LNCaP clone FGC (cell line): ENCODE data around the gene LIN28B.
"Not testable (repeated sequence)": the region's sequence is repeated elsewhere in the genome, so short reads cannot be mapped to it uniquely, and the experiment has no call there.

Source experiments
- DNase-seq: peaks from one replicate; pipeline ENCODE4 v3.0.0-alpha.2; 2011; ENCODE audit warnings: low read depth
- H3K4me3 ChIP-seq: 2 replicates; pipeline ENCODE4 v1.5.1; 2011; ENCODE audit warnings: mild to moderate bottlenecking, low read depth, low read length, control low read depth
- TF ChIP-seq, protein P1 (sequence below): IDR thresholded peaks from 2 replicates; pipeline ENCODE4 v1.5.1; 2012; ENCODE audit warnings: mild to moderate bottlenecking; ENCODE audit not compliant: control insufficient read depth, insufficient read depth; ENCODE audit errors: extremely low read depth

LIN28B gene

DNA sequence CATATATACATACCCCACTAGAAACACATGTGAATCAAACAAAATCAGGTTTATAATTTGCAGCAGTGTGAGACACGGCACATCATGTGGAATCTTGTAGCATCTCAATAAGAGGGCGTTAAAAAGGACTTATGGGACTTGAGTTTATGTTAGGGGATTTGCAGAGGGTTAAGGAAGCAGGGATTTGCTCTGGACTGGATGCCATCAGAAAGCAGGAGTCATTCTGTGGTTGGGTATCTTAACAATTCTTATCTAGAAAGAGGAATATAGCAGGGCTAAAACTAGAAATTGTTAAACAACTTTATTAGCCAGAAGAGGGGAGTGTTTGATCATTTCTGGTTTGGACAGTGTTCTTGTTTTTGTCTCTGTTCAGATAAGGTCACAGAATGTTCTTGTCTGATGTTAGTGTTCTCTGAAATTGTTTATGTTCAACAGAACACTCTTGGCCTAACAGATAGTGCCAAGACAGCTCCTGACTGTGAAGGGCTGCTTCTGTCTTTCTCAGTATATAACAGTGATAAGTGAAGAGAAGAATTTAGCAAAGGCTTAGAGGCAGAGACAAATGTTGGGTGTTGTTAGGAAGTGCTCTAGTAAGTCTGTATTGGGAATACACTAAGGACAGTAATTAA is 39.2 kb downstream of the LIN28B start:
- TF ChIP-seq, protein P1, sequence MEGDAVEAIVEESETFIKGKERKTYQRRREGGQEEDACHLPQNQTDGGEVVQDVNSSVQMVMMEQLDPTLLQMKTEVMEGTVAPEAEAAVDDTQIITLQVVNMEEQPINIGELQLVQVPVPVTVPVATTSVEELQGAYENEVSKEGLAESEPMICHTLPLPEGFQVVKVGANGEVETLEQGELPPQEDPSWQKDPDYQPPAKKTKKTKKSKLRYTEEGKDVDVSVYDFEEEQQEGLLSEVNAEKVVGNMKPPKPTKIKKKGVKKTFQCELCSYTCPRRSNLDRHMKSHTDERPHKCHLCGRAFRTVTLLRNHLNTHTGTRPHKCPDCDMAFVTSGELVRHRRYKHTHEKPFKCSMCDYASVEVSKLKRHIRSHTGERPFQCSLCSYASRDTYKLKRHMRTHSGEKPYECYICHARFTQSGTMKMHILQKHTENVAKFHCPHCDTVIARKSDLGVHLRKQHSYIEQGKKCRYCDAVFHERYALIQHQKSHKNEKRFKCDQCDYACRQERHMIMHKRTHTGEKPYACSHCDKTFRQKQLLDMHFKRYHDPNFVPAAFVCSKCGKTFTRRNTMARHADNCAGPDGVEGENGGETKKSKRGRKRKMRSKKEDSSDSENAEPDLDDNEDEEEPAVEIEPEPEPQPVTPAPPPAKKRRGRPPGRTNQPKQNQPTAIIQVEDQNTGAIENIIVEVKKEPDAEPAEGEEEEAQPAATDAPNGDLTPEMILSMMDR: peak; percentile 44; the same call in 1 of the 2 replicates
- peak; percentile 61 for DNase-seq
- no peak overlapping the region for H3K4me3 ChIP-seq

DNA sequence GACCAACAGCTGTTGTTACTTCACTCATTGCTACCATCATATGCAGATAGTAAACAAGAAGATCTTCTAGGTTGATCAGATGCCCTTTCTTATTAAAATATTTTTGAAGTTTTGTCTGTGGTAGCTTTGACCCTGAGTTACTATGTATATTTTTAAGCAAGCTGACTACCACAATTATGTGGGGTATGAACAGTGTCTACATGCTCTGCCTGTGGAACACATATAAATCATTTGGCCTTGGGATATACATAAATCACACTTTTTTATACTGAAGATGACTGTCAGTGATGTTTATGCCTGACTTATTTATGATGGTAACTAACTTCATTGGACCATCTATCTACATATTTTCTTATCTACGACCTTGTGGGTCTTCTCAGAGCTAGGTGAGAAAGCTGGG is 44.2 kb downstream of the LIN28B start:
- DNase-seq: no peak
- TF ChIP-seq, protein P1: no peak
- H3K4me3 ChIP-seq: no peak overlapping the region

DNA sequence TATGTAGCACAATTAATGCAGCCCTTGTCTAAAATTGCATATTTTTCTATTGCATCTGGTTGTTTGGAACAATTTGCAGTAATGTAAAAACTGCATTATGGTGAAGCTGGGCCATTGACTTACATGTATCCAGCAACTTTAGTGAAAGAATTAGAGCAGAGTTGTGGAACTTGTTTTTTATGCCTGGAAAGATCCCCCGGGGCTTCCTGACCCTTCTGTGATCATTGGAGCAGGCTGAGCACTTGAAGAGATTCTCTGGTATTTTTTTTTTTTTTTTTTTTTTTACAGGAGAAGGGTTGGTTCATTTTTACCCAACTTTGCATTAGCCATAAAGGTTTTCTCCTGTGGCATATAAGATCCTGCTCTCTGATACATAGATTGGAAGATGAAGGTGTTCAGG is 45.0 kb downstream of the LIN28B start:
- no peak for DNase-seq
- TF ChIP-seq, protein P1: no peak

DNA sequence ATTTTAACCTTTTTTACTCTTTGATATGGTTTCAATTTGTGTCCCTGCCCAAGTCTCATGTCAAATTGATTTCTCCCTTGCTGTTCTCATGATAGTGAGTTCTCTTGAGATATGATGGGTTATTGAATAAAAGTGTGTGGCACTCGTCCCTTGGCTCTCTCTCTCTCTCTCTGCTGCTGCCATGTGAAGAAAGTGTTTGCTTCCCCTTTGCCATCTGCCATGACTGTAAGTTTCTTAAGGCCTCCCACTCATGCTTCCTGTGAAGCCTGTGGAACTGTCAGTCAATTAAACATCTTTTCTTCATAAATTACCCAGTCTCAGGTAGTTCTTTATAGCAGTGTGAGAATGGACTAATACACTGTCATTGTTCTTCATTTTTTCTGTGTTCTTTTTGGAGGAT is 48.5 kb downstream of the LIN28B start:
- TF ChIP-seq, protein P1: no peak
- DNase-seq: no peak
- H3K4me3 ChIP-seq: no peak overlapping the region

More for the DNA sequence above, 45.0 kb downstream of the LIN28B start:
- H3K4me3 ChIP-seq: no peak overlapping the region

DNA sequence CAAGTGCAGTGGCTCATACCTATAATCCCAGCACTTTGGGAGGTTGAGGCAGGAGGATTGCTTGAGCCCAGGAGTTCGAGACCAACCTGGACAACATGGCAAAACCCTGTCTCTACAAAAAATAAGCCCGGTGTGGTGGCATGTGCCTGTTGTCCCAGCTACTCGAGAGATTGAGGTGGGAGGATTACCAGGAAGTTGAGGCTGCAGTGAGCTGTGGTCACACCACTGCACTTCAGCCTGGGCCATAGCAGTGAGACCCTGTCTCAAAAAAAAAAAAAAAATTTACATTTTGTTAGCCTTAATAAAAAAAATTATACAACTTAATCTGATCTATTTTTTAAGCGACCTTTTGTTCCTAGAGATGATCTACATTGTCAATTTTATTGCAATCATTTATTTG is 56.6 kb downstream of the LIN28B start:
- H3K4me3 ChIP-seq, DNase-seq: not testable (repeated sequence)

DNA sequence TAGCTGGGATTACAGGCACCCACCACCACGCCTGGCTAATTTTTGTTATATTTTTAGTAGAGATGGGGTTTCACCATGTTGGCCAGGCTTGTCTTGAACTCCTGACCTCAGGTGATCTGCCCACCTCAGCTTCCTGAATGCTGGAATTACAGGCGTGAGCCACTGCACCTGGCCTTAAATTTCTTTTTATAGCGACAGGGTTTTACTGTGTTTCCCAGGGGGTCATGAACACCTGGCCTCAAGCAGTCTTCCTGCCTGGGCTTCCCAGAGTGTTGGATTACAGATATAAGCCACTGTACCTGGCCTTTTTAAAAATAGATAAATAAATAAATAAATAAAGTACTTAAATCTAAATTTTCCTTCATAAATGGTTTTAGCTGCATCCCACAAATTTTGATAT is 57.5 kb downstream of the LIN28B start:
- DNase-seq: no peak
- TF ChIP-seq, protein P1: no peak
- no peak overlapping the region for H3K4me3 ChIP-seq

DNA sequence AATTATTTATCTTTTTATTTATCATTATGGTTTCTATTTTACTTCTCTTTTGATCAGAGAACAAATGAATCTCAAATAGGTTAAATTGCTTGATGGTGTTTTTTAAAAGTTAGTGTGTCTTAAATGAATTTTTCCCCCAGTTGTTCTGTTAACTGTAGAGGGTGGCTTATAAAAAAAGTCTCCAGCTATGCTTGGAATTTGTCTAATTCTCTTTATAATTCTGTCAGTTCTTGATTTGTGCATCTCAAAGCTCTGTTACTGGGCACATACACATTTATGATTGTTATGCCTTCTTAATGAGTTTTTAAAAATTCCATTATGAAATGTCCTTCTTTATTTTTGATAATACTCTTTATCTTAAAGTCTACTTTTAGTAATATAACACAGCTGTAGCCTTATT is 58.0 kb downstream of the LIN28B start:
- DNase-seq: no peak
- no peak overlapping the region for H3K4me3 ChIP-seq
- TF ChIP-seq, protein P1: no peak

DNA sequence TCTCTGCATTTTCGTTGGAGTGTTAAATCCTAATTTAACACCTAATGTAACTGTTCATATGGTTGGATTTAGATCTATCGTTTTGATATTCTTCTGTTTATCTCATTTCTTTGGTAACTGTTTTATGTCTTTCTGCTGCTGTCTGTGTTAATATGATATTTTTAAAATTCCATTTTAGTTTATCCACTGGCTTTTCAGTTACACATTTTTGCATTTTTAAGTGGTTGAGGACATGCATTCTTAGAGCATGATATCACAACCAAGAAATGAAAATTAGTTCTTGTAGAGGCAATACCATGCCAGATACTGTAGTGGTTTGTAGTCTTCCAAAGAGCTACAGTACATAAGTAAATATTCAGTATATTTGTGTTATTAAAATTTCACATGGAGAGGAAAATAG is 58.6 kb downstream of the LIN28B start:
- no peak for DNase-seq
- no peak overlapping the region for H3K4me3 ChIP-seq
- TF ChIP-seq, protein P1: no peak
